PC-3 (cell line): Measurements from ENCODE around the gene SPSB1.

Experiments used
- EZH2 ChIP-seq: fragments of 300-600 bp; sonication (generic); IDR thresholded peaks from one replicate; pipeline ENCODE4 v1.6.1; 2017; ENCODE audit warnings: antibody characterized with exemption, mild to moderate bottlenecking, low read length; ENCODE audit not compliant: unreplicated experiment
- EZH2phosphoT487 ChIP-seq: fragments of 300-600 bp; sonication (generic); IDR thresholded peaks from 2 replicates; pipeline ENCODE4 v1.6.1; 2018; ENCODE audit warnings: mild to moderate bottlenecking, antibody characterized with exemption, low read length, borderline replicate concordance

- TF ChIP-seq EZH2 (no peak), EZH2phosphoT487 (no peak)
Measured at GRCh38 chr1:9400425-9401079, 107.9 kb downstream of the SPSB1 start.
